Mucosa of rectum (tissue), 2 donors: ENCODE measurements around the gene CEACAM21.

Experiments
- H3K27ac ChIP-seq, 2 donors: one replicate each; pipeline ENCODE4 v1.7.0; 2013; ENCODE audit warnings: inconsistent platforms in 2 of 2, low read depth in 2 of 2, low read length in 2 of 2
- H3K27me3 ChIP-seq, 2 donors: one replicate each; pipeline ENCODE4 v1.7.0; 2013; ENCODE audit warnings: low read length in 2 of 2; ENCODE audit not compliant: control insufficient read depth in 2 of 2, insufficient read depth in 2 of 2
- H3K36me3 ChIP-seq, 2 donors: one replicate each; pipeline ENCODE4 v1.7.0; 2013; ENCODE audit warnings: low read length in 2 of 2; ENCODE audit not compliant: control insufficient read depth in 2 of 2, insufficient read depth in 2 of 2
- H3K4me1 ChIP-seq, 2 donors: one replicate each; pipeline ENCODE4 v1.7.0; 2013; ENCODE audit warnings: low read length in 2 of 2, mild to moderate bottlenecking in 1 of 2; ENCODE audit not compliant: control insufficient read depth in 2 of 2, insufficient read depth in 2 of 2
- H3K4me3 ChIP-seq, 2 donors: one replicate each; pipeline ENCODE4 v1.7.0; 2013; ENCODE audit warnings: low read length in 2 of 2
- H3K9ac ChIP-seq, 2 donors: one replicate each; pipeline ENCODE4 v1.7.0; 2013; ENCODE audit warnings: low read length in 2 of 2, low read depth in 1 of 2, mild to moderate bottlenecking in 1 of 2
- H3K9me3 ChIP-seq, 2 donors: one replicate each; pipeline ENCODE4 v1.7.0; 2013; ENCODE audit warnings: low read length in 2 of 2; ENCODE audit not compliant: control insufficient read depth in 2 of 2
- donor health status: healthy.
- donor health status: Normal muscosa, but diverticular disease.

Gene CEACAM21

GRCh38 chr19:41615207-41615606, 39.2 kb downstream of the CEACAM21 start:
- Histone ChIP-seq H3K27ac (no peak overlapping the region), H3K9ac (no peak overlapping the region), H3K4me3 (no peak overlapping the region), H3K4me1 (no peaks in the 10 kb centered on the region), H3K27me3 (no peaks in the 10 kb centered on the region), H3K9me3 (no peaks in the 10 kb centered on the region), H3K36me3 (no peaks in the 10 kb centered on the region)

GRCh38 chr19:41616792-41617621, 41.0 kb downstream of the CEACAM21 start:
- H3K27me3 ChIP-seq, result no peaks in the 10 kb centered on the region
- no peak overlapping the region for H3K4me3 ChIP-seq
- H3K4me1 ChIP-seq, result no peaks in the 10 kb centered on the region
- no peaks in the 10 kb centered on the region for H3K36me3 ChIP-seq
- H3K27ac ChIP-seq, result no peak overlapping the region
- no peaks in the 10 kb centered on the region for H3K9me3 ChIP-seq
- H3K9ac ChIP-seq, result no peak overlapping the region

- H3K4me3 ChIP-seq, result no peak overlapping the region
- no peaks in the 10 kb centered on the region for H3K27me3 ChIP-seq
- no peaks in the 10 kb centered on the region for H3K4me1 ChIP-seq
- no peak overlapping the region for H3K9ac ChIP-seq
- H3K9me3 ChIP-seq, result no peaks in the 10 kb centered on the region
- H3K36me3 ChIP-seq, result no peaks in the 10 kb centered on the region
- no peak overlapping the region for H3K27ac ChIP-seq
Measured at GRCh38 chr19:41617941-41618730, 42.2 kb downstream of the CEACAM21 start.

- H3K9ac ChIP-seq, result no peak overlapping the region
- no peak overlapping the region for H3K4me3 ChIP-seq
- no peaks in the 10 kb centered on the region for H3K36me3 ChIP-seq
- H3K4me1 ChIP-seq, result no peaks in the 10 kb centered on the region
- no peaks in the 10 kb centered on the region for H3K27me3 ChIP-seq
- H3K27ac ChIP-seq, result no peak overlapping the region
- H3K9me3 ChIP-seq, result no peaks in the 10 kb centered on the region
Measured at GRCh38 chr19:41619018-41619556, 43.1 kb downstream of the CEACAM21 start.

- Histone ChIP-seq H3K36me3 (no peaks in the 10 kb centered on the region), H3K9ac (no peak overlapping the region), H3K27ac (no peak overlapping the region), H3K4me1 (no peaks in the 10 kb centered on the region), H3K27me3 (no peaks in the 10 kb centered on the region), H3K4me3 (no peak overlapping the region), H3K9me3 (no peaks in the 10 kb centered on the region)
Measured at GRCh38 chr19:41620171-41620570, 44.2 kb downstream of the CEACAM21 start.

GRCh38 chr19:41621226-41621625, 45.3 kb downstream of the CEACAM21 start:
- Histone ChIP-seq H3K9me3 (no peaks in the 10 kb centered on the region), H3K27me3 (peaks cover 0 to 2% of the 10 kb centered on the region in 2 donors), H3K9ac (no peak overlapping the region), H3K36me3 (no peaks in the 10 kb centered on the region), H3K4me1 (no peaks in the 10 kb centered on the region), H3K27ac (no peak overlapping the region), H3K4me3 (no peak overlapping the region)

- H3K27me3 ChIP-seq, result peaks cover 0 to 4% of the 10 kb centered on the region in 2 donors
- H3K9me3 ChIP-seq, result no peaks in the 10 kb centered on the region
- no peaks in the 10 kb centered on the region for H3K4me1 ChIP-seq
- no peaks in the 10 kb centered on the region for H3K36me3 ChIP-seq
- no peak overlapping the region for H3K4me3 ChIP-seq
- H3K27ac ChIP-seq, result no peak overlapping the region
- H3K9ac ChIP-seq, result no peak overlapping the region
Measured at GRCh38 chr19:41621654-41622053, 45.7 kb downstream of the CEACAM21 start.

- Histone ChIP-seq H3K36me3 (no peaks in the 10 kb centered on the region), H3K9me3 (no peaks in the 10 kb centered on the region), H3K4me1 (no peaks in the 10 kb centered on the region), H3K9ac (no peak overlapping the region), H3K27me3 (peaks cover 3 to 11% of the 10 kb centered on the region in 2 donors), H3K27ac (no peak overlapping the region), H3K4me3 (no peak overlapping the region)
Measured at GRCh38 chr19:41623360-41623759, 47.4 kb downstream of the CEACAM21 start.

- H3K36me3 ChIP-seq, result no peaks in the 10 kb centered on the region
- H3K27ac ChIP-seq, result no peak overlapping the region
- no peaks in the 10 kb centered on the region for H3K4me1 ChIP-seq
- H3K4me3 ChIP-seq, result no peak overlapping the region
- H3K9me3 ChIP-seq, result no peaks in the 10 kb centered on the region
- peaks cover 3 to 11% of the 10 kb centered on the region in 2 donors for H3K27me3 ChIP-seq
- no peak overlapping the region for H3K9ac ChIP-seq
Measured at GRCh38 chr19:41624515-41624914, 48.5 kb downstream of the CEACAM21 start.

- H3K36me3 ChIP-seq, result no peaks in the 10 kb centered on the region
- no peak overlapping the region for H3K4me3 ChIP-seq
Measured at GRCh38 chr19:41624937-41625336, 49.0 kb downstream of the CEACAM21 start.

More at GRCh38 chr19:41624937-41625336, 49.0 kb downstream of the CEACAM21 start:
- Histone ChIP-seq H3K9me3 (no peaks in the 10 kb centered on the region), H3K9ac (no peak overlapping the region), H3K4me1 (no peaks in the 10 kb centered on the region), H3K27me3 (peaks cover 3 to 11% of the 10 kb centered on the region in 2 donors), H3K27ac (no peak overlapping the region)
